ENCODE measurements around the gene FSTL4. TPM values are rescaled to one million over a fixed set of nuclear protein-coding genes. Genes with fewer than 3 reads are reported as not detected.

FSTL4 gene
- total RNA-seq, 1 donor from 2014 or later: 0.07 TPM

DNA sequence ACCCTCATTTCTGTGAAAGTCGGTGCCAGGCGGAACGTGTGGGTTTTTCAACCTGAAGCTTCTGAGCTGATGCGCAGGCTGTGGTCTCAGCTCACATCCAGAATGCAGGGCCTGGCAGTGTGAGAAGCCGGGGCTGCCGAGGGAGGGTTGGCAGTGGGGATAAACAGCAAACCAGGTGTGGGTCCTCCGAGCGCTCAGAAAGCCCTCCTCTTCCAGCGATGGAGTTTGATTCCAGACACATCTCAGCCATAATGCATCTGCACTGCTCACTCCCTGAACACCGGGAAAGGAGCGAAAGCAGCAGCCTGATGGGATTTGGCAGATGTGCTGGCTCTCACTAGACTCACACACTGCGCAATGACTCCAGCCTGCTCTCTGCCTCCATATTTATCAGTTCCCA lies 280.4 kb downstream of the FSTL4 start:
- Mint-ChIP-seq H3K27ac (ENCODE audit: unreplicated experiment) (no peak overlapping the region), H3K9me3 (ENCODE audit: low read depth) (no peaks in the 10 kb centered on the region), H3K27me3 (ENCODE audit: low read depth) (peaks cover 19% of the 10 kb centered on the region), H3K4me1 (ENCODE audit: low read depth) (no peaks in the 10 kb centered on the region), H3K4me3 (ENCODE audit: unreplicated experiment) (no peak overlapping the region), H3K36me3 (ENCODE audit: low read depth) (no peaks in the 10 kb centered on the region)
- no peak for TF ChIP-seq CTCF (IDR thresholded peaks at IDR 0.05)
- no peak for DNase-seq (ENCODE audit: low spot score)

GRCh38 chr5:133330956-133331355 lies 281.4 kb downstream of the FSTL4 start:
- no peak overlapping the region for H3K4me3 Mint-ChIP-seq (ENCODE audit: unreplicated experiment)
- H3K36me3 Mint-ChIP-seq (ENCODE audit: low read depth): no peaks in the 10 kb centered on the region
- no peak for DNase-seq (ENCODE audit: low spot score)
- H3K27ac Mint-ChIP-seq (ENCODE audit: unreplicated experiment): no peak overlapping the region
- H3K27me3 Mint-ChIP-seq (ENCODE audit: low read depth): peaks cover 19% of the 10 kb centered on the region
- no peak for TF ChIP-seq CTCF (IDR thresholded peaks at IDR 0.05)
- H3K9me3 Mint-ChIP-seq (ENCODE audit: low read depth): no peaks in the 10 kb centered on the region
- no peaks in the 10 kb centered on the region for H3K4me1 Mint-ChIP-seq (ENCODE audit: low read depth)

DNA sequence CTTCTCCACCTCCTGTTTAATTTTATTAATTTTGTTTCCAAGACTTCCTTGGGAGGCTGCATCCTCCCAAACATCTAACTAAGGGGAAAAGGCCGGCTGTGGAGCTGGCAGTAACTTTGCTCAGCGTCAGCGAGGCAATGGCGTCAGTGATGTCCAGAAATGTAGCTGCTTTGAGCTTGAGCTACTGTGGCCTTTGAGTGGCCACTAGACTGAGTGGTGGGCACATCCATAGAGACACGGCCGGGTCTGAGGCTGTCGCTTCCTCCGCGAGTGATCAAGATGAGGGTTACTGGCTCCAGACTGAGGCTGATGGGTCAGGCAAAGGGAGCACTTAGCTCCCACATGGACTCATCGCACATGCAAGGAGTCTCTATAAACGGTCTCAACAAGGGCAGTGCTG lies 283.5 kb downstream of the FSTL4 start:
- no peak for TF ChIP-seq CTCF (IDR thresholded peaks at IDR 0.05)
- H3K4me3 Mint-ChIP-seq (ENCODE audit: unreplicated experiment): no peak overlapping the region
- no peaks in the 10 kb centered on the region for H3K9me3 Mint-ChIP-seq (ENCODE audit: low read depth)
- no peak overlapping the region for H3K27ac Mint-ChIP-seq (ENCODE audit: unreplicated experiment)
- peaks cover 19% of the 10 kb centered on the region for H3K27me3 Mint-ChIP-seq (ENCODE audit: low read depth)
- no peaks in the 10 kb centered on the region for H3K4me1 Mint-ChIP-seq (ENCODE audit: low read depth)
- no peaks in the 10 kb centered on the region for H3K36me3 Mint-ChIP-seq (ENCODE audit: low read depth)
- no peak for DNase-seq (ENCODE audit: low spot score)

DNA sequence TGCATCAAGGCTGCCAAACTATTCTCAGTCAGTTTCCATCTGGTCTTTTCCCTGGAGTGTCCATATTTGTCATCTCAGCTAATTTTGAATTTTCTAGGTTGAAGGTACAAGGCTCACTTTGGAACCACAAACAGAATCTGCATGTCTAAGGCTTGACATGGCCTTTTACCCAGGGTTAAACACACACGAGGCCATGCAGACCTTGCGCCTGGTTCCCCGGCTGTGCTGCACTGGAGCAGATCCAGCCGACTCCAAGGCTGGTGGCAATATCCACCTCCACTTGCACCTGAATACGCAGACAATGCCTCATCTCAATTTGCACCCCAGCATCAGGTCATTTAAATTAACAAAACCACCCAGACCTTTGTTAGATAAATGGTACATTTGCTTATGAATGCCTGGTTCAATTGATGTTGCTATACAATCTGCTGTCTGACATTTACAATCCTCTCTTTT lies 284.4 kb downstream of the FSTL4 start:
- H3K27me3 Mint-ChIP-seq (ENCODE audit: low read depth): peaks cover 14% of the 10 kb centered on the region

GRCh38 chr5:133326361-133326760 lies 286.0 kb downstream of the FSTL4 start:
- Mint-ChIP-seq H3K4me1 (ENCODE audit: low read depth) (no peaks in the 10 kb centered on the region), H3K27ac (ENCODE audit: unreplicated experiment) (no peak overlapping the region), H3K36me3 (ENCODE audit: low read depth) (no peaks in the 10 kb centered on the region), H3K27me3 (ENCODE audit: low read depth) (peaks cover 10% of the 10 kb centered on the region), H3K4me3 (ENCODE audit: unreplicated experiment) (no peak overlapping the region), H3K9me3 (ENCODE audit: low read depth) (no peaks in the 10 kb centered on the region)
- TF ChIP-seq CTCF (IDR thresholded peaks at IDR 0.05): no peak
- DNase-seq (ENCODE audit: low spot score): no peak

More for the DNA sequence above, 284.4 kb downstream of the FSTL4 start:
- Mint-ChIP-seq H3K4me3 (ENCODE audit: unreplicated experiment) (no peak overlapping the region), H3K9me3 (ENCODE audit: low read depth) (no peaks in the 10 kb centered on the region), H3K4me1 (ENCODE audit: low read depth) (no peaks in the 10 kb centered on the region), H3K27ac (ENCODE audit: unreplicated experiment) (no peak overlapping the region), H3K36me3 (ENCODE audit: low read depth) (no peaks in the 10 kb centered on the region)
- no peak for DNase-seq (ENCODE audit: low spot score)
- no peak for TF ChIP-seq CTCF (IDR thresholded peaks at IDR 0.05)
